ENCODE measurements around the gene HOXB3. TPM values are rescaled to one million over a fixed set of nuclear protein-coding genes. Genes with fewer than 3 reads are reported as not detected.
A peak's percentile ranks its signal among the peaks of the same experiment; 100 is the strongest.

Gene HOXB3
- total and polyA plus RNA-seq, 7 donors: 6.2 to 64.3 (median 25.3) TPM

DNA sequence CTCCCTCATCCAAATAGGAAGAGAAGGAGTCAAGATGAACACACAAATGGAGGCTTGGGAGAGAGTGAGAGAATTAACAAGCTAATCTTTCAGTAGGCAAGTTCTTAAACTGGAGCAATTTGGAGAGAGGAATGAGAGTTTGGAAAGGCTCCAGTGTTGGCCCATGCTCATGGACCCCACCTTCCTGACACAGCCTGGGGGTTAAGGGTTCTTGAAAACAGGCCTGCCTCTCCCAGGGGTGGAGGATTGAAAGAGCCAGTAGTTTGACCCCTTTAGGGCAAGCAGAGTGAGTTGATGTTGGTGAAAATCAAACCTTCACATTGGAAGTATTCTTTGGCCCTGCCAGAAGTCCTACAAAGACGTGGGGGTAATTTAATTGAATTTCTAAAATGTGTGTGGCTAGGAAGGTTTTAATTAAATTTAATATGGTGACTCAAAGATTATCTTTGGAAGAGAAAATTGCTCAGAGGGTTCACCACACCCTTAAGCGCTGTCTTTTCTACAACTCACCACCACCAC is 5.8 kb downstream of the HOXB3 start:
- peaks cover 0 to 63% (median 52%) of the 10 kb centered on the region in 4 donors for H3K4me1 ChIP-seq
- WGBS, 2 donors: 64 to 65% methylated on average over 2 of the region's 2 CpGs
- peak overlapping the region; percentile 36 to 70 (median 56) for H3K4me3 ChIP-seq
- TF ChIP-seq CTCF (IDR thresholded peaks at IDR 0.05): no peak
- TF ChIP-seq POLR2AphosphoS5 (IDR thresholded peaks at IDR 0.05): no peak
- no peak for TF ChIP-seq EP300 (IDR thresholded peaks at IDR 0.05)
- TF ChIP-seq POLR2A (IDR thresholded peaks at IDR 0.05): no peak
- no peak for DNase-seq
- H3K36me3 ChIP-seq: no peaks in the 10 kb centered on the region
- H3K27me3 ChIP-seq: no peaks in the 10 kb centered on the region
- H3K9me3 ChIP-seq: no peaks in the 10 kb centered on the region
- intact Hi-C loops (cut with DNase I): no loop called here
- peak overlapping the region; percentile 94 to 99 (median 96) for H3K27ac ChIP-seq

DNA sequence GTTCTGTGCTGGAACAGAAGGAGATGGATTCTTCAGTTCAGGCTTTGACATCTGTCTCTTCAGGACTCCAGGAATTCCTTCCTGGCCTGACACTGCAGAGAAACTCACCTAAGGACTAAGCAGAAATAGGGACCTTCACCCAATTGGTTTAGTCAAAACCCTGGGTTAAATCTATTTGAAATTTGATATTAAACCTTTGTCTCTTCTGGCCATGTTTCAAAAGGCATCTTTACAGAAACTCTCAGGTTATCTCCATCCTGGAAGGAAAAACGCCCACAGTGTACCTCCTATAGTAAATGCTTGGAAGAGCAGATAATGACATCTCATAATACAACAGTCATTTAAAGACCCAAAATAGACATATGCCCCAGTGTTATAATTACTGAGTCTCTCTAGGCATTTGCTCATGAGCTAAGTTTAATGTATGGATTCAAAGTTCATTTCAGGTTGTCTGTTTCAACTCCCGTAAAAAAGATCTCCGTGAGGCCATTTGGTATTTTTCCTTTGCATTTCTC is 6.3 kb downstream of the HOXB3 start:
- peaks cover 0 to 69% (median 52%) of the 10 kb centered on the region in 4 donors for H3K4me1 ChIP-seq
- no peaks in the 10 kb centered on the region for H3K9me3 ChIP-seq
- H3K36me3 ChIP-seq: no peaks in the 10 kb centered on the region
- peak overlapping the region in 2 of 4 donors; percentile 65 to 70 for H3K4me3 ChIP-seq
- TF ChIP-seq POLR2AphosphoS5 (IDR thresholded peaks at IDR 0.05) (no peak), EP300 (IDR thresholded peaks at IDR 0.05) (no peak), POLR2A (IDR thresholded peaks at IDR 0.05) (no peak), CTCF (IDR thresholded peaks at IDR 0.05) (no peak)
- intact Hi-C loops (cut with DNase I): no loop called here
- H3K27me3 ChIP-seq: no peaks in the 10 kb centered on the region
- no peak for DNase-seq
- 37 to 69% methylated on average over 3 of the region's 3 CpGs for WGBS, 2 donors
- H3K27ac ChIP-seq: peak overlapping the region; percentile 94 to 99 (median 96)

DNA sequence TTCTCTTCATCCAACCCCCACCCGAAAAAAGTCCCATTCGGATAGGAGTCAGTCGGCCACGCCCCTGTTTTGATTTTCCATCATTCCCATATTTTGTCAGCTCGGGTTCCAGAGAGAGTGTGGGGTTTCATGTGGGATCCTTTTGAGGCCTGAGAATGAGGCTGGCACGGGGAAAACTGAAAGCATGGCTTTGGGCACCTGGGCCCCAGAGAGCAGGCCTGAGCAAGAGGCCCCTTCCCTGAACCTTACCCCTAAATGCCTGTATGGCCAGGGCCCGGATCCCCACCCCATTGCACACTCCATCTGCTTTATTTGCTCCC is 7.3 kb downstream of the HOXB3 start:
- intact Hi-C loops (cut with DNase I): no loop called here
- no peaks in the 10 kb centered on the region for H3K27me3 ChIP-seq
- TF ChIP-seq EP300 (IDR thresholded peaks at IDR 0.05) (no peak), CTCF (IDR thresholded peaks at IDR 0.05) (no peak), POLR2A (IDR thresholded peaks at IDR 0.05) (no peak), POLR2AphosphoS5 (IDR thresholded peaks at IDR 0.05) (no peak)
- peak overlapping the region; percentile 94 to 99 (median 96) for H3K27ac ChIP-seq
- DNase-seq: no peak
- peak overlapping the region; percentile 66 to 84 (median 70) for H3K4me3 ChIP-seq
- H3K9me3 ChIP-seq: no peaks in the 10 kb centered on the region
- WGBS, 2 donors: 42 to 43% methylated on average over 7 of the region's 7 CpGs
- peaks cover 0 to 66% (median 46%) of the 10 kb centered on the region in 4 donors for H3K4me1 ChIP-seq
- no peaks in the 10 kb centered on the region for H3K36me3 ChIP-seq

GRCh38 chr17:48579760-48580554 is 10.1 kb downstream of the HOXB3 start:
- intact Hi-C loops (cut with DNase I): no loop called here
- TF ChIP-seq EP300 (IDR thresholded peaks at IDR 0.05) (no peak), POLR2AphosphoS5 (IDR thresholded peaks at IDR 0.05) (peak in 3 of 4 donors; percentile 64 to 75 (median 72)), POLR2A (IDR thresholded peaks at IDR 0.05) (peak in 1 of 2 donors; percentile 8)
- Histone ChIP-seq H3K27me3 (no peaks in the 10 kb centered on the region), H3K4me1 (peaks cover 0 to 74% (median 53%) of the 10 kb centered on the region in 4 donors), H3K4me3 (peak overlapping the region; percentile 66 to 84 (median 70)), H3K36me3 (no peaks in the 10 kb centered on the region), H3K9me3 (no peaks in the 10 kb centered on the region), H3K27ac (peak overlapping the region; percentile 94 to 99 (median 96))
- no peak for DNase-seq
- 8 to 28% methylated on average over 26 of the region's 26 CpGs for WGBS, 2 donors

- 38 to 45% methylated on average over 7 of the region's 7 CpGs for WGBS, 2 donors
- Histone ChIP-seq H3K4me1 (peaks cover 0 to 74% (median 54%) of the 10 kb centered on the region in 4 donors), H3K36me3 (no peaks in the 10 kb centered on the region), H3K27me3 (no peaks in the 10 kb centered on the region), H3K9me3 (no peaks in the 10 kb centered on the region), H3K27ac (peak overlapping the region in 3 of 4 donors; percentile 95 to 99 (median 97)), H3K4me3 (peak overlapping the region; percentile 66 to 84 (median 70))
- no peak for TF ChIP-seq CTCF (IDR thresholded peaks at IDR 0.05)
- TF ChIP-seq EP300 (IDR thresholded peaks at IDR 0.05): no peak
- TF ChIP-seq POLR2A (IDR thresholded peaks at IDR 0.05): no peak
- TF ChIP-seq POLR2AphosphoS5 (IDR thresholded peaks at IDR 0.05): no peak
- no peak for DNase-seq
- intact Hi-C loops (cut with DNase I): no loop called here
Observed at GRCh38 chr17:48579471-48579759, 10.6 kb downstream of the HOXB3 start.

Measured in sigmoid colon (tissue), 7 donors.